ENCODE measurements around the gene SPATA31E1.
A peak's percentile ranks its signal among the peaks of the same experiment; 100 is the strongest.

The SPATA31E1 gene

DNA sequence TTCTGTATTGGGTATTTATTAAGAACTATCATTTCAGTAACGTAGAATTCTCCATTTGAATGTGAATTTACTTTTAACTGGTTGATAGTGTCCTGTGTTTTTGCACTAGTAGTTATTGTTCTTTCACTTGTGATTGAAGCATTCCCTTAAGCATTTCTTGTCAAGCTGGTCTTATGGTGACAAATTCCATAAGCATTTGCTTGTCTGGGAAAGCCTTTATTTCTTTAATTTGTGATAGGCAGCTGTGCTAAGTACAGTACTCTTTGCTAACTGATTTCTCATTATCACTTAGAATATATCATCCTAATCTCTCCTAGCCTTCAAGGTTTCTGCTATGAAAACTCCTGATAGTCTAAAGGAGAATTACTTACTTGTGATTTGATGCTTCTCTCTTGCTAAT lies 21.3 kb upstream of the SPATA31E1 start:
- DNase-seq = no peak
- in situ Hi-C loops (cut with MboI; ENCODE audit: low pct_unique_long_range_greater_than_20kb, low sequenced_read_pairs) = no loop called here

DNA sequence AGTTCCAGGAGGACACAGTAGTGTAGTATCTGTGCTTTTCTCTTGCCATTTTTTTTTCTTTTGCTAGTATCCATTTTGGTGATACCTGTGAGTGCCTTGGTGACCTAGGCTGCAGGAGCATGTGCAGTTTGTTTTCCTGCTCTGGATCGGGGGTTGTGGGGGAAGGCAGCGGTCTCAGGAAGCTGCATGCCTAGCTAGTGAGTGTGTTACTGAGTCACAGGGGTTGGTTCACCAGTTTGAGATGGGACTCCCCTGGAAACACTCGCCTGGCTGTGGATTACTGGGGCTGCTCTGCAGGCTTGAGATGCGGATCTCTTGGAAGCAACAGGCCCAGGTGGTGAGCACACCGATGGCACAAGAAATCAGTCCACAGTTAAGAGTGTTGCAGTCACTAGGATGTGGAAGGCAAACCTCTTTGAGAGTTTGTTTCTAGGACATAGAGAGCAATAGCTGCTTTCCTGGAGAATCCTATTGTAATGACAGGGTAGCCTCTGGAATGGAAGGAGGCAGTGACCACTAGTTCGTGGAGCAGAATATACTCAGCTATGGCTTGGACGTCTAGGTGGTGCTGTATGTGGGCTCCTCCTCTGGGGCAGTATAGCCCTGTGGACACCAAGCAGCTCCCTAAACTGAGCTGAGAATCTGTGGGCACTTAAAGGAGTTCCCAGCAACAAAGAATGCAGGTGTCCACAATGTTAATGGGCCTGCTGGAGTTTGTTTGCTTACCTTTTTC lies 20.0 kb upstream of the SPATA31E1 start:
- in situ Hi-C loops (cut with MboI; ENCODE audit: low pct_unique_long_range_greater_than_20kb, low sequenced_read_pairs) = no loop called here
- DNase-seq = no peak

GRCh38 chr9:87863882-87864465 lies 18.7 kb upstream of the SPATA31E1 start:
- in situ Hi-C loops (cut with MboI; ENCODE audit: low pct_unique_long_range_greater_than_20kb, low sequenced_read_pairs) = no loop called here
- no peak for DNase-seq

DNA sequence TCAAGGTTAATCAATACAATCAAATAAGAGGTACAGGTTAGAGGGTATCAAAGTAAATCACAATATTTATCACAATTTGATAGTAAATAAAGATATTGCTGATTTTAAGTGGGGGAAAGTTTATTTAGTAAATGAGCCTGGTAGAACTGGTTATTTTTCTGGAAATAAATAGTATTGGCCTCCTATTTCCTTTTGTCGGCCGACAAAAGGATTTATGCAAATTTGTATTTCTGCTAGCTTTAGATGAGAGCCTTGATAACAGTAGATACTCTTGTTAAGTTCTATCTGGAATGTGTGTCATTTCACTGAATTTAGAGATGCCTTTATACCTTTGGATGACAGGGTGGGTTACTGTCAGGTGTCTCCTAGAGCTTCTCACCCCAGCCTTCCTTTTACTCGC lies 17.8 kb upstream of the SPATA31E1 start:
- no peak for DNase-seq
- in situ Hi-C loops (cut with MboI; ENCODE audit: low pct_unique_long_range_greater_than_20kb, low sequenced_read_pairs) = no loop called here

GRCh38 chr9:87865626-87866025 lies 17.1 kb upstream of the SPATA31E1 start:
- no peak for DNase-seq
- in situ Hi-C loops (cut with MboI; ENCODE audit: low pct_unique_long_range_greater_than_20kb, low sequenced_read_pairs) = no loop called here

DNA sequence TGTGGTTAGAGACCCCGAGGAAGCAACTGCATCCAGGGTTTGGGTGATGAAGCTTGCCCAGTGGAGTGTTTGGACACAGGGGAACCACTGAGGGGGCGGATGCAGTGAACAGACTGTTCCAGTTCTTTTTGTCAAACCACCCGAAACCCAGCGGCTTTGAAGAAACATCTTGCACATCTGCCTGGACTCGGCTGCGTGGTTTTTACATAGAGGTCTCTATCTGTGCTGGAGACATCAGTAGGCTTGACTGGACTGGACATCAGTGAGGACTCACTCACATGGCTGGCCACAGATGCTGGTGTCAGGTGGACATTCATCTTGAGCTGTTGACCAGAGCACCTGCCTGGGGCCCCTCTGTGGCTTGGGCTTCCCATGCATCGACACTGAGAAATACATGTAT lies 15.3 kb upstream of the SPATA31E1 start:
- no peak for DNase-seq
- in situ Hi-C loops (cut with MboI; ENCODE audit: low pct_unique_long_range_greater_than_20kb, low sequenced_read_pairs) = no loop called here

DNA sequence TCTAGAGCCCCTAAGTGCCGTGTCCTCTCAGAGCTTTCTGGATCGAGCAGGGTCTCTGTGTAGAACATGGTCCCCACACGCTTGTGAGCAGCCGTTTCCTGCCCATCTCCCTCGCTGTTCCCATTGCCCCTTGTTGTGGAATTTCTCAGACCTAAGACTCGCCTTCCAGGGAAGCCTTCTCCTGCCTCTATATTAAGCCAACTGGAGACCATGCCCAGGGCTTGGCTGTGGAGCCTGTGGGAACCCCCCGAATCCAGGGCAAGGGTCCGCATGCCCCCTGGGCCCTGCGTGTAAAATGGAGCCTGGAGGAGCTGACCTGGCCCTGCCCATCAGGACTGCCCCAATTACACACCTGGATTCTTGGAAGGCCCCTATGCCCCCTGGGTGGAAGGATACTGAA lies 14.5 kb upstream of the SPATA31E1 start:
- DNase-seq = no peak
- in situ Hi-C loops (cut with MboI; ENCODE audit: low pct_unique_long_range_greater_than_20kb, low sequenced_read_pairs) = no loop called here

DNA sequence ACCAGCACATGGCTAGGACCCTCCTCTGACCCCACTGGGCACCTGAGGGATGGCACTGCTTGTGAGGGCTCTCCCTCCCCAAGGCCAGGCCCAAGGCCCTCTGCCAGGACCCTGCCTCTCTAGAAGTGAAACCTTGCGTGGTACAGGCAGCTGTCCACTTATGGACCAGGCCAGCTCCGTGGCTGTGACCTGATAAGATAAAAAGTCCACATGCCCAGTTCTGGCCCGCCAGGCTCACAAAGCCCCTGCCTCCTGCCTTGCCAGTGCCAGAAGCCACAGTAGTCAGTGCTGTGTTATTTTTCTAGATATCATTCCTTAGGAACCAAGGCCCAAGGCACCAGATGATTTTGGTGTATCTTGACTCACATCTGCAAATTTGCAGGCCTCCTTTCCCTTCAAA lies 14.0 kb upstream of the SPATA31E1 start:
- no peak for DNase-seq

GRCh38 chr9:87869082-87869481 lies 13.6 kb upstream of the SPATA31E1 start:
- DNase-seq = no peak
- in situ Hi-C loops (cut with MboI; ENCODE audit: low pct_unique_long_range_greater_than_20kb, low sequenced_read_pairs) = no loop called here

More for the DNA sequence above, 14.0 kb upstream of the SPATA31E1 start:
- in situ Hi-C loops (cut with MboI; ENCODE audit: low pct_unique_long_range_greater_than_20kb, low sequenced_read_pairs) = no loop called here

DNA sequence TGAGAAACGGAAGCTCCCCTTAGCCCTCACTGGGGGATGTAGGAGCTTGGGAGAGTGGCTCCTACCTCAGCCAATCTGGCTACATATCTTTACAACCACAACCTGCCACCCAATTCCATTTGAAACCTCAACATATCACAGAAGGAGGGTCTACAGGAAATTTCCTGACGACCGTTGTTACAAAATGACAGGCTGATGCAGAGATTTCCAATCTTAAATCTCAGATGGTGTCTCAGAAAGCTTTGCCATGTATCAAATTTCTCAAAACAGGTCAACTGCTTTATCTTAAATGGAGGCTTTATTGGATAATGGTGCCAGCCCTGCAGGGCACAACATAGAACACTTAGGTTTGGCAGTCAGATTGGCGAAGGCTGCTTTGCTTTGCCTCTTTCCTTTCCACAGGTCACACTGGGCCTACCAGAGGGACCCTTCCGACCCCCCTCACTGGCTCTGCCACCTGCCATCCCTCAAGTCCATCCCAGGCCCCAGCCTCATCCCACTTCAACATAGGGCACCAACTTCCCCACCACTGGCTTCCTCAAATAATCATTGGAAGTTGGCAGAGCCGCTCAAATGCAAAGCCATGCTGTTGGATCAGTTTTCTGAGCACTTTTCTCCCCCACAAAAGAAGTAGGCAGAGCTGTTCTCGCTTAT lies 11.1 kb upstream of the SPATA31E1 start:
- no peak for DNase-seq
- in situ Hi-C loops (cut with MboI; ENCODE audit: low pct_unique_long_range_greater_than_20kb, low sequenced_read_pairs) = no loop called here

GRCh38 chr9:87872079-87872624 lies 10.5 kb upstream of the SPATA31E1 start:
- in situ Hi-C loops (cut with MboI; ENCODE audit: low pct_unique_long_range_greater_than_20kb, low sequenced_read_pairs) = no loop called here
- DNase-seq = no peak

DNA sequence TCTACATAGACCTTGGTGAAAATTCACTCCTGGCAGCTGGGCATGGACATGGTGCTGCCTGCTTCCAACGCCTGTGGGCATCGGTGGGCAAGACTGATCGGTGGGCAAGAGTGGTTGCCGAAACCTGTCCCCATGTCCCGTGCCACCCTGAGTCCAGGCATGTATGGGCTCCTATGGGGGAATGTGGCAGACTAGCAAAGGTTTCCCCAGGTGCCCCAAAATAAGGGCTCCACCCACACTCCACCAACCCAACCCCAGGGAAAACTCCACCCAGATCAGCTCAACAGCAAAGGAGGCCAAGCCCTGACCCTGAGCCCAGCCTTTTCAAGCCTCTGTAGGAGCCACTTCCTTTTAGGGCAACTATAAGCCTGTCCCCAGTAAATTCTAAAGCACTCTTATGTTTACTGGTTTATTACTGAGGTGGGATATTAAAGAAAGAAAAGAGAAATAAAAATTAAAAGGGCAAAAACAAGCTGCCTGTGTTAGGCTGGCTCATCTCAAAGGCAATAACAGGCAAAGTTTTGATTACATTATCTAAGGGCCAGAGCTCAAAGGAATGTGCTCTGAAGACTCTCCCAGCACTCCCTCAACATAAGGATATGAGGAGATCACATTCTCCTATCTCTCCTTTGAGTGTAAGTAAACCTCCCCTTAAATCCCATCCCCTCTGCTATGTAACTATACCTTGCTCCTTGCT lies 8.9 kb upstream of the SPATA31E1 start:
- no peak for DNase-seq
- in situ Hi-C loops (cut with MboI; ENCODE audit: low pct_unique_long_range_greater_than_20kb, low sequenced_read_pairs) = no loop called here

GRCh38 chr9:87874304-87874623 lies 8.4 kb upstream of the SPATA31E1 start:
- in situ Hi-C loops (cut with MboI; ENCODE audit: low pct_unique_long_range_greater_than_20kb, low sequenced_read_pairs) = no loop called here

GRCh38 chr9:87875060-87875459 lies 7.6 kb upstream of the SPATA31E1 start:
- no peak for DNase-seq
- in situ Hi-C loops (cut with MboI; ENCODE audit: low pct_unique_long_range_greater_than_20kb, low sequenced_read_pairs) = no loop called here

More at GRCh38 chr9:87874304-87874623, 8.4 kb upstream of the SPATA31E1 start:
- peak; percentile 46 for DNase-seq

- in situ Hi-C loops (cut with MboI; ENCODE audit: low pct_unique_long_range_greater_than_20kb, low sequenced_read_pairs) = no loop called here
- DNase-seq = no peak
These were observed 6.7 kb upstream of the SPATA31E1 start for GRCh38 chr9:87875831-87876545.

DNA sequence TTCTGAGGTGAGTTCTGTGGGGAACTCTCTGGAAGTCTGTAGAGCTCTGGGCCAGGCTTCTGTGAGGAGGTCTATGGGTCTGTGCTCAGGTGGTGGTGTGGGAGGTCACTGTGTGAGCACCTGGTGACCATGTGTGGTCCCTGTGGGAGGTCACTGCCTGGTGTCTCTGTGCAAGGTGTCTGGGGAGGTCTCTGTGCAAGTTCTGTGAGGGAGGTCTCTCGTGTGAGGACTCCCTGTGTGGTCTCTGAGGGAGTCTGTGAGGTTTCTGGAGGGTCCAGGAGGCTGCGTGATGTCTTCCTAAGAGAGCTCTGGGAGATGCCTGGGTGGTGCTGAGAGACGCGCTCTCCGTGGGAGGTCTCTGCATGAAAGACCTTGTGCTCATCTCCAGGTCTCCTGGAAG lies 6.0 kb upstream of the SPATA31E1 start:
- in situ Hi-C loops (cut with MboI; ENCODE audit: low pct_unique_long_range_greater_than_20kb, low sequenced_read_pairs) = no loop called here
- no peak for DNase-seq

GRCh38 chr9:87878989-87879511 lies 3.6 kb upstream of the SPATA31E1 start:
- no peak for DNase-seq
- in situ Hi-C loops (cut with MboI; ENCODE audit: low pct_unique_long_range_greater_than_20kb, low sequenced_read_pairs) = no loop called here

- in situ Hi-C loops (cut with MboI; ENCODE audit: low pct_unique_long_range_greater_than_20kb, low sequenced_read_pairs) = no loop called here
- no peak for DNase-seq
These were observed 2.6 kb upstream of the SPATA31E1 start for GRCh38 chr9:87880116-87880515.

- in situ Hi-C loops (cut with MboI; ENCODE audit: low pct_unique_long_range_greater_than_20kb, low sequenced_read_pairs) = no loop called here
- no peak for DNase-seq
These were observed 2.0 kb upstream of the SPATA31E1 start for GRCh38 chr9:87880683-87881082.

All from KBM-7 (cell line).